GM18498 (cell line): Measurements from ENCODE around the gene MSRB3.
"Not testable (repeated sequence)": the region's sequence is repeated elsewhere in the genome, so short reads cannot be mapped to it uniquely, and the experiment has no call there.

Experiments
- ATAC-seq: cut with Tn5 transposase; IDR thresholded peaks from one replicate; pipeline ENCODE4 v1.9.1; 2021; ENCODE audit warnings: mild to moderate bottlenecking, moderate library complexity; ENCODE audit not compliant: unreplicated experiment

Gene MSRB3

DNA sequence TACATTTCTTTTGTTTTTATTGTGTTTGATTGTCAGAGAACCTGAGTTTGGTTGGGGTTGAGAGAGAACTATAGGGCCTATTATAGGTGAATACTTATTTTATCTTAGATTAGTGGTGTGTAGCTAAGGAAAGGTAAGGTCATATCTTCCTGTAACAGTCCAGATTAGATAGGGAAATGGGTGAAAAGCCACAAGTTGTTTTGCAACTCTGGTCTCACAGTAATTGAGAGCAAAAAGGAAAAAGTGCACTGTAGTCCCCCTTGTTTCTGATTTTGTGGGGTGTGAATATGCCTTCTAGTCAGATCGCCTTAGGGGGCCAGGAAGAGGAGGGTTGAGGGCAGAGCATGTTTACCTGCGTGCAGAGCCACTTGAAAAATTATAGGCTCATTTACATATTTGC lies 8.9 kb downstream of the MSRB3 start:
- no peak for ATAC-seq

DNA sequence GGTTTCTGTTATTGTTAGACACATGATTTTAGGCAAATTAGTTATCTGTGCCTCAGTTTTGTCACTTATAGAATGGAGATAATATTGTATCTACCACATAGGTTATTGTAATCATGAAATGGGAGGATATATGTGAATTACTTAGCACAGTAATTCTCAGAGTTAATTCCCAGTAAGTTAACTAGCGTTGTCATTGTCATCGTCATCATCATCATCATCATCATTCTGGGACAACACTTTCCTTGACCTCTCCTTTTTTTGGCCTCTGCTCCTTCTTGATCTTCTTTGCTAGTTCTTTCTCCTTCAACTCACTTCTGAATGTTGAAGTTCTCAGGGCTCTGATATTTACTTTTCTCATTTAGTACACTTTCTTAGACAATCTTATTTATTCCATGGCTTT lies 13.8 kb downstream of the MSRB3 start:
- ATAC-seq: no peak

DNA sequence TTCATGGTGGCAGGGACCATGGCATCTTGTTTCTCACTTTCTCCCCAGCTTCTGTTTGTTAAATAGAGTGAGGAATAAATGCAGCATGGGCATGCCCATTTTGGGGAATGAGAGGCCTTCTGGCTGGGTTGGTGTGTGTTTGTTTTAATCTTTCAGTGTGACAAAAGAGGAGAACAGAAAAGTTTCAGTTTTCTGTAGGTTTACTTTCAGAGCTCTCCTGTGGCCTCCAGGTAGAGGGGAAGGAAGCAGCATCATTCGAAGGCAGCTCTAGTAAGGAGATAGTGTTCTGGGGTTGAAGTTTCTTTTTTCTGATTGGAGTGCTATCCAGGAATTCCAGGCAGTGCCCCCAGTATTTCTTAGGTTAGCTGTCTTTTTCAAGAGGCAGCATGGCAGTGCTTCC lies 15.3 kb downstream of the MSRB3 start:
- ATAC-seq: no peak

DNA sequence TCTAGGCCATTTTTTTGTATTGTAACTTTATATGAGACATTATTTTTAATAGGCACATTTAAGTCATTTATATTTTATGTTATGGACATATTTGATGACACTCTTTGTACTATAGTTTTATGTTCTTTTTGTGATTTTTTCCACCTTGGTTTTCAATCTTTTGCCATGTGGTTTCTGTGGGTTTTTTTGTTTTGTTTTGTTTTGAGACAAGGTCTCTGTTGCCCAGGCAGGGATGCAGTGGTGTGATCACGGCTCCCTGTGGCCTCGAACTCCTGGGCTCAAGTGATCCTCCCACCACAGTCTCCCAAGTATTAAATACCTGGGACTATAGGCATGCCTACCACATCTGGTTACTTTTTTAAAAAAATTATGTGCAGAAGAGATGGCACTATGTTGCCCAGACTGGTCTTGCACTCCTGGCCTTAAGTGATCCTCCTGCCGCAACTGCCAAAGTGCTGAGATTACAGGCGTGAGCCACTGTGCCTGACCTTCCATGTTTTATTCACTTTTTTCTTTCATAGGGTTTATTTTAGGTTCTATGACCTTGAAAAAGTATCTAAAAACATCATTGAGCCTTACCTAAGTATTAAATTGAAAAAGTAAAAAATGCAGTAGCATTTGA lies 16.3 kb downstream of the MSRB3 start:
- ATAC-seq: no peak

DNA sequence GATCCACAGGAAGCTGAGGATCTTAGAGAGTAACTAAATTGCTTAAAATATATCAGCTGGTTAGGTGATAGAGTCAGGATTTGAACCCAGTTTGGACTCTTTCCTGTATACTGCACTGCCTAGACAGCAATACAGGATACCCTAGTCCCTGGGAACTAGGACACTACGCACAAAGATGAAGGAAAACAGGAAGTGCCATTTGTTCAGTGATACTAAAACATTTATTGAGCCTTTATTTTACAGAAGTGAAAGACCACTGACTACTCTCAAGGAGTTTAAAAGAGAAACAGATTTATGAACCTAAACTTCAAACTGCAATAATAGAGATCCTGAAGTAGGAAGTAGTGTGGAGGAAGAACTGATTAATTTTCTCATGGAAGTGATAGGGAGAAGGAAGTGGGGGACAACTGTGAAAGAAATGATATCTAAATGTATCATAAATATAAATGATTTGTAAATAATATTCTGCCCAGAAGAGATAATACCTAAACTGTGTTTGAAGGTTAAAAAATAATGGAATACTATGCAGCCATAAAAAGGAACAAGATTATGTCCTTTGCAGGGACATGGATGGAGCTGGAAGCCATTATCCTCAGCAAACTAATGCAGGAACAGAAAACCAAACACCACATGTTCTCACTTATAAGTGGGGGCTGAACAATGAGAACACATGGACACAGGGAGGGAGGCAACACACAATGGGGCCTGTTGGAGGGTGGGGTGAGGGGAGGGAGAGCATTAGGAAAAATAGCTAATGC lies 18.2 kb downstream of the MSRB3 start:
- ATAC-seq: no peak

DNA sequence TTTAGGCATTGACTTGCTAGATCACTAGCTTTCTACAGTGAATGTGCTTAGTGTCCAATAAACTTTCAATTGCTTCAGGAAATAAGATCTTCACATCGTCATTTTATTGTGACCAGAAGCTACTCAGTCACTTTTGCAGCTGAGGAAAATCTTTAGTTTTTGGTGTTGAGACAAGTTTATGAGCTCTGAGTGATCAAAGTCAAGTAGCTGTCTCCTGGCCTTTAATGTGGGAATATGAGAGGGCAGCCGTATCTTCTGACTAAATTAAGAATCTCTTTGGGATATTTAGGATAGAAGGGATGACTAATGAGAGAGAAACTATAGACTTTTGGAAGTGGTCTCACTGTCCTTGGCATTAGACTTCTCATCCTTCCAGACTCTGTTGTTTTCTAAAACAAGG lies 21.6 kb downstream of the MSRB3 start:
- no peak for ATAC-seq

DNA sequence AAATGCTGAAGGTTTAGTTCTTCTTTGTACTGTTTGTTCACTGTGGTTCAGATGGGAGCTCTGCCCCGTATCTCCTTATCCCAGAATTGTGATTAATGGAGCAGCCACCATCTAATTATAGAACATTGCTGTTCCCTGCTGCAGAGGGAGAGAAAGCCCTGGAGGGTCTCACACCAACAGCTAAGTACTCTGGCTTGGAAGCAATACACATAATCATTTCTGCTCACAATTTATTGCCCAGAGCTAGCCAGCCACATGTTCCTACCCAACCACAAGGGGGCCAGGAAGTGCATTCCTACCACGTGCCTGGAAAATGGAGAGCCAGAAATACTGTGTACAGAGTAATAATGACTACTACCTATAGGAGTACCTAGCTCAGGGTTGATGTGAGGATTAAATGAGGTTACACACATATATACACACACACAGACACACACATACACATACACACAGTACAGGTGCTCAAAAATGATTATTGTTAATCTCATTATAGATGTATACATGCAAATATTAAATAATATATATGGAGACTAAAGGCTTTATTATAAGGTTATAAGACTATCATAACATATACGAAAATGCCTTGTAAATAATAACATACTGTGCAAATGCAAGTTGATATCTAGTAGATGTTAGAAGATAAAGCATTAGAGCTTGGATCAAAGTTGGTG lies 22.3 kb downstream of the MSRB3 start:
- no peak for ATAC-seq

DNA sequence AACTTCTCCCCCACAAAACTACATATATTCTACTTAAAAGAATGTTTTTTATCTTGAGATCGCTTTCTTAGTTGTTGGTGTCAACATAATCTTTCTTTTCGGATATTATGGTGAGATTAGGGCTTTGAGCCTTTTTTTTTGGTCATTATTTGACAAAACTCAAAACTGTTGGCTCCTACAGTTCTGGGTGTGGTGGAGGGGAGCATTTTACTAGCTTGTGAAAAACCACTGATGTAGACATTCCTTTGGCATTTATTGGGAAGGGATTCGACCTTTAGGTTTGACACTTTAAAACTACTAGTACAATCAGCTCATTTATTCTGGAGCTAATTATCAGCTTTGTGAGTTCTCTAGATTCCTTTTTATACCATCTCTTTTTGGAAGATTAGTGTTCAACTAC lies 24.4 kb downstream of the MSRB3 start:
- no peak for ATAC-seq

DNA sequence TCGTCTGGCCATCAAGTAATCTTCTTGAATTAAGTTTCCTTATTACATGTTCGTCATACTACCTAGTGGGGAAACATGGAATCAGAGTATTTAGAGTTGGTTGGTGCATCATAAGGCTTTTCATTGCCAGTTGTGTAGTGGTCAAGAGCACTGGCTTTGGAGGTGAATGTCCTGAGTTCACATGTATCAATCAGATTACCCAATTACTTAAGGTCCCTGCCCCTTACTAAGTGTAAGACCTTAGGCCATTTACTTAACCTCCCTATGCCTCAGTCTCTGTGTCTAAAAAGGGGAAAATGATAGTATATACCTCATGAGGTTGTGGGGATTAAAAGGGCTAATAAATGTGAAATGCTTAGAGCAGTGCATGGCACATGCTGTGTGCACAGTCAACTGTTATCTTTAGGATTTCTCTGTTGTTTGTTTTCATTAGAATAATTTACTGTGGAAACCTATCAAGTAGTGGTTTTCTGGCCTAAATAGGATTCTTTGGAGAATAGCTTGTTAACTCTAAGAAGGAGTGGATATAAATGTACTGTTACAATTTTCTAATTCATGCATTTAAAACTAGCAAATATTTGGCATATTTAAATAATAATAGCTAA lies 27.0 kb downstream of the MSRB3 start:
- no peak for ATAC-seq

DNA sequence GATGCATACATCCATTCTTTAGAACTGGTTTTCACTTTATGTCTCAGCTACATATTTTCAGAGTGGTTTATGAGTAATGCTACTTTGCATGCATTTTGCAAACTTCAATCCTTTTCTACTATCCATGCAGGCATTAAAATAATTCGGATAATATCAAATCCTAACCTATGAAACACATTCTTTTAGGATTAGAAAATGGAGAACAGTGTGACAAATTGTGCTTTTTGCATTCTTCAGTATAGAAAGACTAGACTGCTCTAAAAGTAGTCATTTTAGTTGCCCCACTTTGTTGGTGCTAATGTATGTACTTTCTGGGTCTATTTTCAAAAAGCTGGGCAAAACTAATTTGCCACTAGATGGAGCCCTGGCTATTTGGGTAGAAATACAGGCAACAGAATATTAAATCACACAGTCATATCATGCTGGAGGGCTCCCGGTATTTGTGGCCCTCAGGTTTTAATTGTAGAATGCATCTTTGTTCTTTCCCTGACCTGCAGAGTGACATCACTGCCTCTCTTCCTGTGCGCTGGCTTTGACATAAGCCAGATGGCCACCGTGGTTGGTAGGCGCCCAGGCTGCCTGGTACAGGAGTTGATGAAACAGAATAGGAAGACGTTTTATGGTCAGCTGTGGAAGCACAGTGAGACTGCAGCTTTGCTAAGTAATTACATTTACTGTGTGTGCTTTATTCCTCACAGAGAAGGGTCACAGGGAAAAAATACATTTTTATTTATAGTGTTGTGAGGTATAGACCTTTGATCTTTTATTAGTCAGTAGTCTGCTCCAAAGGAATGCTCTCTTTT lies 28.1 kb downstream of the MSRB3 start:
- ATAC-seq: no peak

DNA sequence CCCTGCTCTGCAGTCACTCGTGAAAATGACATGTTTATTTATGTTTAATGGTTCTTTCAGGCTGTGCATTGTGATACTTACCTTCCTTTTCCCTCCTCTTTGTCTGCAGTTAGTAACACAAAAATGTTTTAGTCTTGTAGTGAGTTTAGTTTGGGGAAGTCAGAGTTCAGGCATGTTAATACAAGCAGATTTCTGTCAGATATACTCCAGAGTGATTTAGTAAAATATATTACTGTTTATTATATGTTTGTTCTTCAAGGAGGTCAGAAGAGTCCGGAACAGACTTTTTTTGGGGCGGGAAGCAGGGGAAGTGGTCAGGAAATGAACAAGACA lies 28.7 kb downstream of the MSRB3 start:
- ATAC-seq: no peak

DNA sequence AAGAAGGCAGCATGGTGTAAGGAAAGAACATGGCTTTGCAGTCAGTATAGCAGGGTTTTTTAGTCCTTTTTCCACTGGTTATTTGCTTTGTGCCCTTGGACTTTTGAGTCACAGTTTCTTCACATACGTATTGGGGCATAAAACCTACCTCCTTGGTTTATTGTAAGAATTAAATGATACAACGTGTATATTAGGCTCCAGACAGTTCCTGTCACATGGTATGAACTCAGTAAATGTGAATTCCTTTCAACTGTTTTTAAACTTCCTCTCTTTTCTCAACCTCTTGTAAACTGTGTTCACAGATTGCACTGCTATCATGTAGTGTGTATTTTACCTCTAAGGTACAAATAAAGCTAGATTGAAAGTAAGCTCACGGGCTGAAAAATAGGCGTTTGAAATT lies 29.5 kb downstream of the MSRB3 start:
- ATAC-seq: no peak

DNA sequence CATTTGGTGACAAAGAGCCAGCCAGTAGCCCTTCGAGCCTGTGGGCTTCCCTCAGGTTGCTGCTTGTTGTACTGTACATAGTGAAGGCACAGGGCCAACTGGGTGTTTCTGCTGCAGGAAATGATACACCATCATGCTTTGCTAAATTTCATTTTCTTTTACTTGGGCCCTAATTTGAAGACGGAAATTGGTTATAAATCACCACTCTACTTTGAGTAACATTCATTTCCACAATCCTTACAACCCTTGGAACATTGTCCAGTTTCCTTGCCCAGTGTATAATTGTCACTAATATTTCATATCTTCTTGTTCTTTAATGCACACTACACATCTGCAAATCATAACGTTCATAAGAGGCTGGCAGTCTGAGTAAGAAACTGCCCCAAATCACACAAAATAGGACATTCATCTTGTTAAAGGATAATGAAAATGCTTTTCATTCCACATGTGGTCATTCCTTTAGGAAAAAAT lies 30.2 kb downstream of the MSRB3 start:
- ATAC-seq: no peak

DNA sequence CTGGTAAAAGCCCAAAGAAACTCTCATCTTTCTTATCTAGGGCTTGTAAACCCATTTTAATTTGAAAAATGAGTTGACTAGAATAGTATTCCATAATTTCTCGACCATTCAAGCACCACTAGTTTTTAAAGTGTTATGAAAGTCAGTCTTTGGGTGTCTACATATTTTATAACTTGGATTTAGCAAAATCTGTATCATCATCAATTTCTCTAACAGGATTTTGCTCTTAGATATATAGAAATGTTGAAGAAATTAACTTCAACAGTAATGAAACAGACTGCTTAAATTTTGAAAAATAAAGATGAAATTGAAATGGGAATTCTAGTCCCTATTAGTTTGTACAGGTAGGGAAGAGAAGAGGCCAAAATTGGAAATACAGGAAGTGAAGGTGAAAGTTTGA lies 32.8 kb downstream of the MSRB3 start:
- ATAC-seq: no peak

DNA sequence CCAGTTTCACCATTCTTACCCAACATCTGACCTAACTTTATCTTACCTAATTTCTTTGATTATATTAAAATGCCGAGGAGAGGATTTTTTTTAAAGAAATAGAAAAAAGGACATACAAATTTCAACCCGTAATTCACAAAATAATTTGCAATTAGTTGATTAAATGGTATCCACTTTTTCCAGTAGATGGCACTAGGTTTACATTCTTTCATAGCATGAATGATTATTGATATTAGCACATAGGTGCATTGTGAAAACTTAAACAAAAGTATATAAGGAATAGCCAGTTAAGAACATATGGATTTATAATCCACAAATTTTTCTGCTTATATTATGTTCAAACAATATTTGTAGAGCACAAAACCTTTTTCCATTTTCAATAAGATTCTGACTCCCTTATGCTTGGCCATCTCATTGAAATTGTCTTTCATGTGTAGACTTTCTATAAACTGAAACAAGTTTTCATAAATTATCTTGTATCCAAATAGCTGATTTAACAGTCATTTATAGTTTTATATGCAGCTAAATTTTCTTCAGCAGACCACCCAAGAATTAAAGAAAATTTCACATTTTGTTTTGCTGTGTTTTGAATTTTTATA lies 35.3 kb downstream of the MSRB3 start:
- no peak for ATAC-seq

DNA sequence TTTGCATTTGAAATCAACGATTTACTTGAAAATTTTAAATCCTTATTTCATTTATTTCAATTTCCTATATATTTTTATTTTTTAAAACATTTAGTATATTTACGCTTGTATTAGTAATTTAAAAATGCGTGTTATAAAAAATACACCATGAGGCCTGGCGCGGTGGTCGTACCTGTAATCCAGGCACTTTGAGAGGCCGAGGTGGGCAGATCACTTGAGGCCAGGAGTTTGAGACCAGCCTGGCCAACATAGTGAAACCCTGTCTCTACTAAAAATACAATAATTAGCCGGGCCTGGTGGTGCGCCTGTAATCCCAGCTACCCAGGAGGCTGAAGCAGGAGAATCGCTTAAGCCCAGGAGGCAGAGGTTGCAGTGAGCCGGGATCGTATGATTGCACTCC lies 36.8 kb downstream of the MSRB3 start:
- not testable (repeated sequence) for ATAC-seq

DNA sequence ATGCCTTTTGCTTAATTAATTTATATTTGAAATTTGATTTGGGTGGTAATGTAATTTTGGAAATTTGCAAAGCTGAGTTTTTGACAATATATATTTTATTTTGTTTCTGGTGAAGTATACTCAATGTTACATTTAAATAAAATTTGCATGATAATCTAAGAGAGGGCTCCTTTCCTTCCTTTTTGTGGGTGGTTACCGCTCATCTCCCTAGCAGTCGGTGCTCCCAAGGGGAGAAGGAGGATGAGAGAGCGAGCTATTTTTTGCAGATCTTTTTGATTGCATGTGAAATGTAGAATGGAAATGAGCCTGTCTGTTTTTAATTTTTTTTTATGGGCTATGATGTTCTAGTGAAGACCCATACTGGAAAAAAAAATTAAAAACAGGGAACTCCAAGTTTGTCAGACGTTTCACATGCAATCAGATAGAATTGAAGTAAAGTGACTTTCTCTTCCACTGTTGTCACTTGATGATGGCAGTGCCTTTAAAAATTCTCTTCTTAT lies 39.8 kb downstream of the MSRB3 start:
- no peak for ATAC-seq

DNA sequence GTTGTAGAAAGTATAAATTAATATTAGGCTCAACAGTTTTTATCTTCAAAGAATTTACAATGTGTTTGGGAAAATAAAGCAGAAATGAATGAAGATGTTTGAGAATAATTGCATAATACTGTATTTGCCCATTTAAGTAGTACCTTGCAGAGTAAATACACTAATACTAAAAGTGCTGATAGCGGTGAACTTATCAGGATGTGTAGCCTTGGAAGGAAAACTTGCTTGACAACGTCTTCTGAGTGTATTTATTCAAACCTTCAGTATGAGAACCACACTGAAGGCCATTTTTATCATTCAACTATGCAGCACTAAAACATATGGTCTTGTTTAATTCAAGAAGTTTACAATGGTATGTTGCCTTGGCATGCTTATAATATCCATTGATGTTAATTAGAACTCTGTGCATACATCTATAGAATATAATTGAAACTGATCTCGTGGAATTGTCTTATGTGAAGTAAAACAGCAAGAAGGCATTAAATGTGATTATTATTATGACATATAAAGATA lies 41.3 kb downstream of the MSRB3 start:
- no peak for ATAC-seq

DNA sequence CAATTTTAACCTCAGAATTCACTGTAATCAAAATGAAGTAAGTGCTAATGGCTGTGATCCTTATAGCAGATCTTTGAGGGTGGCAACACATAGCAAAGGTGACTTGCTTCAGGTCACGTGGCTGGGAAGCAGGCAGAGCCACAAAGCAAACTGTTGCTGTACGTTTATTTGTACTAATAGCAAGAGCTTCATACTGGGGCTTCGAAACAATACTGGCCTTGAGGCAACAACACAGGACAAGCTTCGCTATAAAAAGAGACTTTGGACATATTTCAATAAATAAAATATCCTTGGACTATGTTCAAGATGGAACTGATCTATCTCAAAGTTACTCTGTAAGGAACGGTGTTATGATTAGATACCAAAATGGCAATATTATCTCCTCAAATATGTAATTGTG lies 44.6 kb downstream of the MSRB3 start:
- no peak for ATAC-seq

DNA sequence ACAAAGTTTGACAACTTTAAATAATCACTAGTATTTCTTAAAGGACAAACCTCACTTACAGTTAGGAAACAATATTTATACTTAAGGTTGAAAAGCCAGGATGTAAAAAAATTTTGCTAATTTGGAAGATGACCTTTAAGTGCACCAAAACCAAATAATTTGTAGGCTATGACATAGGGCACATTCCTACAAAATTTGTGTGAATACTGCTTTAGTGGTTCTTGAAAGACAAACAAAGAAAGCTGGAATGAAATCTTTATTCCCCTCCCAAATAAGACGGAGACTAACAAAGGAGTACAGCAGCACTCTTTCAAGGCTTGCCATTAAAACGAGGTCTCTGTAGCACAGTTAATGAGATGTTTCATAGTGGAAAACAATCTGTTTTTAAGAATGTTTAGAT lies 45.6 kb downstream of the MSRB3 start:
- ATAC-seq: no peak
